OCI-LY7 (cell line): ENCODE measurements around the gene EIF2S2.

ENCODE experiments used
- EZH2phosphoT487 ChIP-seq: fragments of 200-600 bp; sonication (generic); IDR thresholded peaks from 2 replicates; pipeline ENCODE4 v1.6.1; 2018; ENCODE audit warnings: low read depth, borderline replicate concordance, mild to moderate bottlenecking, mixed run types, antibody characterized with exemption, low read length, moderate library complexity, mixed read lengths
- TF ChIP-seq, protein P1 (sequence below): fragments of 200-600 bp; sonication (generic); conservative IDR thresholded peaks from 2 replicates; pipeline ENCODE4 v1.5.1; 2014; ENCODE audit warnings: mild to moderate bottlenecking, antibody characterized with exemption, low read length, moderate library complexity, mixed read lengths

DNA sequence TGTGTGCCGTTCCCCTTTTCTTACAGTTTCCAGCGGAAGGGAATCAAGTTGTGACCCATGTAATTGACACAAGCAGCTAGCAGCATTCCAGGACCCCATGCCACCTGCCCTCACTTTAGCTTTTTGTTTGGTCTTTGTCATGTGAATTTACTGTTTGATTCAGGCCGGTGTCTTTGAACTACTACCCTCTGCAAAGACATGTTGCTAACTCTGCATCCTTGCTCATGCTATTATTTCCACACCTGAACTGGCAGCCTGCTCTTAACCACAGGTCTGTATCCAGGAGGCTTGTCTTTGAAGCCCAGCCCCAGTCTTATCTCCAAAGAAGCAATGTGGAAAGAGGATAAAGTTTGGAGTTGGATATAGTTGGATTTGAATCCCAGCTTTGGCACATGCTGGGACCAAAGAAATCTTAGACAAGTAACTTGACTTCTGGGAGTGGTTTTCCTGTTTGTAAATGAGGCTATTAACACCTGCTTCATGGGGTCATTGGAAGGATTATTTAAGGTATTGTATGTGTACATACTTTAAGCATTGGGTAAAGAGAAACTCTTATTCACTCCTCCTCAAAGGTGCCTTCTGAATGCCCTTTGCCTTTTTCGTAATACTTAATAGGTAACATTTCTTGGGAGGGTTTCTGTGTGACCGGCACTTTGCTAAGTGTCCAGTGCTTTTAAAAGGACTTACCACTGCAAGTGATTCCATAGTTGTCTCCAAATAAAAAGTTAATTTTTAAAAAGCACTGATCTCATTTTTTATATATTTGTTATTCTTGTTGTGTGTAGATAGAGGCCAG is 65.9 kb downstream of the EIF2S2 start:
- TF ChIP-seq, protein P1, sequence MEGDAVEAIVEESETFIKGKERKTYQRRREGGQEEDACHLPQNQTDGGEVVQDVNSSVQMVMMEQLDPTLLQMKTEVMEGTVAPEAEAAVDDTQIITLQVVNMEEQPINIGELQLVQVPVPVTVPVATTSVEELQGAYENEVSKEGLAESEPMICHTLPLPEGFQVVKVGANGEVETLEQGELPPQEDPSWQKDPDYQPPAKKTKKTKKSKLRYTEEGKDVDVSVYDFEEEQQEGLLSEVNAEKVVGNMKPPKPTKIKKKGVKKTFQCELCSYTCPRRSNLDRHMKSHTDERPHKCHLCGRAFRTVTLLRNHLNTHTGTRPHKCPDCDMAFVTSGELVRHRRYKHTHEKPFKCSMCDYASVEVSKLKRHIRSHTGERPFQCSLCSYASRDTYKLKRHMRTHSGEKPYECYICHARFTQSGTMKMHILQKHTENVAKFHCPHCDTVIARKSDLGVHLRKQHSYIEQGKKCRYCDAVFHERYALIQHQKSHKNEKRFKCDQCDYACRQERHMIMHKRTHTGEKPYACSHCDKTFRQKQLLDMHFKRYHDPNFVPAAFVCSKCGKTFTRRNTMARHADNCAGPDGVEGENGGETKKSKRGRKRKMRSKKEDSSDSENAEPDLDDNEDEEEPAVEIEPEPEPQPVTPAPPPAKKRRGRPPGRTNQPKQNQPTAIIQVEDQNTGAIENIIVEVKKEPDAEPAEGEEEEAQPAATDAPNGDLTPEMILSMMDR, result no peak
- no peak for TF ChIP-seq EZH2phosphoT487
